RPMI8226 (cell line): ENCODE results near the gene BEND4.
A peak's percentile ranks its signal among the peaks of the same experiment; 100 is the strongest.
"Not testable (repeated sequence)": the region's sequence is repeated elsewhere in the genome, so short reads cannot be mapped to it uniquely, and the experiment has no call there.

Experiments used
- DNase-seq: peaks from one replicate; pipeline ENCODE4 v3.0.0-alpha.2; 2015

BEND4 gene

GRCh38 chr4:42152507-42153504 is at the start of gene BEND4:
Gene BEND4, minus strand, starts transcription at chr4:42152655. Its CDS starts 512 bp downstream, at chr4:42152143.
- peak; percentile 16 for DNase-seq

- no peak for DNase-seq
Measured at GRCh38 chr4:42197341-42197740, 44.9 kb upstream of the BEND4 start.

- no peak for DNase-seq
Measured at GRCh38 chr4:42172921-42173320, 20.5 kb upstream of the BEND4 start.

GRCh38 chr4:42172128-42172790 is 19.8 kb upstream of the BEND4 start:
- DNase-seq, result no peak

- peak; percentile 29 for DNase-seq
Measured at GRCh38 chr4:42167709-42168108, 15.3 kb upstream of the BEND4 start.

- DNase-seq, result not testable (repeated sequence)
Measured at GRCh38 chr4:42166186-42166585, 13.7 kb upstream of the BEND4 start.

- DNase-seq, result no peak
Measured at GRCh38 chr4:42159271-42160001, 7.0 kb upstream of the BEND4 start.

GRCh38 chr4:42151568-42152506 is 618 bp downstream of the BEND4 start:
- peak; percentile 45 for DNase-seq

GRCh38 chr4:42150653-42151567 is 1.5 kb downstream of the BEND4 start:
- DNase-seq, result peak; percentile 53

- no peak for DNase-seq
Measured at GRCh38 chr4:42149004-42149403, 3.5 kb downstream of the BEND4 start.

GRCh38 chr4:42148425-42148824 is 4.0 kb downstream of the BEND4 start:
- no peak for DNase-seq

- DNase-seq, result no peak
Measured at GRCh38 chr4:42144028-42144427, 8.4 kb downstream of the BEND4 start.

GRCh38 chr4:42142591-42142990 is 9.9 kb downstream of the BEND4 start:
- DNase-seq, result no peak

GRCh38 chr4:42136371-42136770 is 16.1 kb downstream of the BEND4 start:
- no peak for DNase-seq

- DNase-seq, result no peak
Measured at GRCh38 chr4:42133006-42133405, 19.4 kb downstream of the BEND4 start.

GRCh38 chr4:42132099-42132498 is 20.4 kb downstream of the BEND4 start:
- DNase-seq, result no peak

GRCh38 chr4:42123071-42123644 is 29.3 kb downstream of the BEND4 start:
- no peak for DNase-seq

GRCh38 chr4:42122237-42122636 is 30.2 kb downstream of the BEND4 start:
- DNase-seq, result no peak

- DNase-seq, result no peak
Measured at GRCh38 chr4:42119886-42120285, 32.6 kb downstream of the BEND4 start.

GRCh38 chr4:42112846-42113245 is 39.6 kb downstream of the BEND4 start:
- DNase-seq, result no peak

- DNase-seq, result no peak
Measured at GRCh38 chr4:42104521-42104920, 47.9 kb downstream of the BEND4 start.
